ENCODE measurements around the gene RMI2. TPM values are rescaled to one million over a fixed set of nuclear protein-coding genes. Genes with fewer than 3 reads are reported as not detected.

Gene RMI2
- polyA plus RNA-seq (2011; rRNA removed) (20.3 and 24.2 TPM in 2 replicates), polyA plus RNA-seq (2017; fragmentation: RNase III; extraction: RNeasy Plus Mini Kit Qiagen cat#74134 plus additional on column Dnase treatment) (23.3 to 27.7 TPM (median 26.9 TPM) in 3 replicates), polyA minus RNA-seq (2011; rRNA and poly(A)+ RNA removed) (5.7 and 7.2 TPM in 2 replicates)
- 26.4 and 29.5 TPM in 2 replicates for polyA plus RNA-seq (2012; cell fraction: cytosol; rRNA removed)
- polyA plus RNA-seq (2012; cell fraction: nucleus; rRNA removed), result 11.5 and 15.5 TPM in 2 replicates

GRCh38 chr16:11345040-11345862 is at the start of gene RMI2:
RMI2 (plus strand) TSS chr16:11345459; CDS start chr16:11345472, 13 bp downstream.
- WGBS (ENCODE audit: missing lambda C conversion rate), result 1% methylated on average over 66 of the region's 82 CpGs
- peak within 1 kb of the TSS; percentile 99 for H3K4me2 ChIP-seq
- ChIA-PET CTCF (interaction anchor here (0.7 to 2.3 kb wide), 3 partner anchors 89 to 381 kb away, joined by 3 to 11 read pairs (median 5); partner anchors contain the start of gene SOCS1), POLR2A (interaction anchor here (1.9 kb wide), 1 partner anchor 90 kb away, joined by 5 read pairs; the partner anchor contains the start of gene SOCS1)
- DNase-seq (ENCODE audit: low read depth in 1 of 2, low spot score in 1 of 2) (peak; percentile 96 to 99), FAIRE-seq (no peak), ATAC-seq (peak; percentile 99)
- H3K27ac ChIP-seq, result peak within 1 kb of the TSS; percentile 80 to 93
- peaks cover 10% of the 10 kb centered on the region for H3K4me1 ChIP-seq
- H3K4me3 ChIP-seq, result peak within 1 kb of the TSS; percentile 86
- H3K9me3 ChIP-seq, result no peaks in the 10 kb centered on the region
- TF ChIP-seq RNF2 (IDR thresholded peaks at IDR 0.05; ENCODE audit: borderline replicate concordance, low read depth) (no peak), ESRRA (IDR thresholded peaks at IDR 0.05; ENCODE audit: borderline replicate concordance, low read length) (no peak), JUNB (IDR thresholded peaks at IDR 0.05) (no peak), MAX (IDR thresholded peaks at IDR 0.05) (peak; percentile 92), PBX3 (IDR thresholded peaks at IDR 0.05) (peak; percentile 87), TP53 (CRISPR knock-in tag; IDR thresholded peaks at IDR 0.05) (peak; percentile 70; the same call in 1 of the 2 replicates), POLR2A (IDR thresholded peaks at IDR 0.05; ENCODE audit: low read length) (peak; percentile 35; the same call in 1 of the 2 replicates), MAZ (IDR thresholded peaks at IDR 0.05; ENCODE audit: borderline replicate concordance, low read depth, low read length) (no peak), RARB (CRISPR knock-in tag; IDR thresholded peaks at IDR 0.05) (no peak), ELK1 (IDR thresholded peaks at IDR 0.05; ENCODE audit: low read depth, low read length) (no peak), BHLHE40 (IDR thresholded peaks at IDR 0.05; ENCODE audit: low read depth, low read length) (no peak), POLR2AphosphoS2 (conservative IDR thresholded peaks at IDR 0.05; ENCODE audit: low read length) (no peak)
- TF ChIP-seq, protein P1, sequence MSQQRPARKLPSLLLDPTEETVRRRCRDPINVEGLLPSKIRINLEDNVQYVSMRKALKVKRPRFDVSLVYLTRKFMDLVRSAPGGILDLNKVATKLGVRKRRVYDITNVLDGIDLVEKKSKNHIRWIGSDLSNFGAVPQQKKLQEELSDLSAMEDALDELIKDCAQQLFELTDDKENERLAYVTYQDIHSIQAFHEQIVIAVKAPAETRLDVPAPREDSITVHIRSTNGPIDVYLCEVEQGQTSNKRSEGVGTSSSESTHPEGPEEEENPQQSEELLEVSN (IDR thresholded peaks at IDR 0.05; ENCODE audit: borderline replicate concordance, low read depth), result peak; percentile 98

DNA sequence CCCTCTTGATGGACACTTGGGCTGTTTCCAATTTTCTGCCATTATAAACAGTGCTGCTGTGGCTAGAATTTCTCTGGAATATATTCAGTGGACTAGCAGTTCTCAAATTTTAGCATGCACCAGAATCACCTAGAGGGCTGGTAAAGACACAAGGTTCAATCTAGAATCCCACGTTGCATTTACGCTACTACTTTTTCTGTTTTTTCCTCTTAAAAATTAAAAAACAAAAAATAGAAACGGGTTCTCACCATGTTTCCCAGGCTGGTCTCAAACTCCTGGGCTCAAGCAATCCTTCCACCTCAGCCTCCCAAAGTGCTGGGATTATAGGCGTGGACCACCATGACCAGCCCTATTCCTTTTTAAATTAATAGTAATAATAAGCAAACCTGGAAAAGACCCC is 49.6 kb upstream of the RMI2 start:
- FAIRE-seq (no peak), DNase-seq (ENCODE audit: low read depth in 1 of 2, low spot score in 1 of 2) (no peak), ATAC-seq (no peak)
- no peaks in the 10 kb centered on the region for H3K9me3 ChIP-seq
- TF ChIP-seq, protein P2, sequence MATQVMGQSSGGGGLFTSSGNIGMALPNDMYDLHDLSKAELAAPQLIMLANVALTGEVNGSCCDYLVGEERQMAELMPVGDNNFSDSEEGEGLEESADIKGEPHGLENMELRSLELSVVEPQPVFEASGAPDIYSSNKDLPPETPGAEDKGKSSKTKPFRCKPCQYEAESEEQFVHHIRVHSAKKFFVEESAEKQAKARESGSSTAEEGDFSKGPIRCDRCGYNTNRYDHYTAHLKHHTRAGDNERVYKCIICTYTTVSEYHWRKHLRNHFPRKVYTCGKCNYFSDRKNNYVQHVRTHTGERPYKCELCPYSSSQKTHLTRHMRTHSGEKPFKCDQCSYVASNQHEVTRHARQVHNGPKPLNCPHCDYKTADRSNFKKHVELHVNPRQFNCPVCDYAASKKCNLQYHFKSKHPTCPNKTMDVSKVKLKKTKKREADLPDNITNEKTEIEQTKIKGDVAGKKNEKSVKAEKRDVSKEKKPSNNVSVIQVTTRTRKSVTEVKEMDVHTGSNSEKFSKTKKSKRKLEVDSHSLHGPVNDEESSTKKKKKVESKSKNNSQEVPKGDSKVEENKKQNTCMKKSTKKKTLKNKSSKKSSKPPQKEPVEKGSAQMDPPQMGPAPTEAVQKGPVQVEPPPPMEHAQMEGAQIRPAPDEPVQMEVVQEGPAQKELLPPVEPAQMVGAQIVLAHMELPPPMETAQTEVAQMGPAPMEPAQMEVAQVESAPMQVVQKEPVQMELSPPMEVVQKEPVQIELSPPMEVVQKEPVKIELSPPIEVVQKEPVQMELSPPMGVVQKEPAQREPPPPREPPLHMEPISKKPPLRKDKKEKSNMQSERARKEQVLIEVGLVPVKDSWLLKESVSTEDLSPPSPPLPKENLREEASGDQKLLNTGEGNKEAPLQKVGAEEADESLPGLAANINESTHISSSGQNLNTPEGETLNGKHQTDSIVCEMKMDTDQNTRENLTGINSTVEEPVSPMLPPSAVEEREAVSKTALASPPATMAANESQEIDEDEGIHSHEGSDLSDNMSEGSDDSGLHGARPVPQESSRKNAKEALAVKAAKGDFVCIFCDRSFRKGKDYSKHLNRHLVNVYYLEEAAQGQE (IDR thresholded peaks at IDR 0.05), result no peak
- TF ChIP-seq FOXS1 (CRISPR knock-in tag; IDR thresholded peaks at IDR 0.05) (no peak), MYC (IDR thresholded peaks at IDR 0.05; ENCODE audit: borderline replicate concordance, low read length) (no peak), CHD4 (IDR thresholded peaks at IDR 0.05; ENCODE audit: borderline replicate concordance) (no peak), ESRRA (IDR thresholded peaks at IDR 0.05; ENCODE audit: borderline replicate concordance, low read length) (no peak), MAZ (IDR thresholded peaks at IDR 0.05; ENCODE audit: borderline replicate concordance, low read depth, low read length) (no peak), MAX (IDR thresholded peaks at IDR 0.05) (no peak), POLR2A (IDR thresholded peaks at IDR 0.05; ENCODE audit: low read length) (no peak), POLR2AphosphoS2 (conservative IDR thresholded peaks at IDR 0.05; ENCODE audit: low read length) (no peak), BHLHE40 (IDR thresholded peaks at IDR 0.05; ENCODE audit: low read depth, low read length) (no peak), CHD2 (IDR thresholded peaks at IDR 0.05; ENCODE audit: low read length, partially characterized antibody) (no peak), RFX5 (IDR thresholded peaks at IDR 0.05) (no peak), NR3C1 (IDR thresholded peaks at IDR 0.05) (no peak), HDAC2 (IDR thresholded peaks at IDR 0.05) (no peak), BCL3 (IDR thresholded peaks at IDR 0.05) (no peak)
- TF ChIP-seq, protein P3, sequence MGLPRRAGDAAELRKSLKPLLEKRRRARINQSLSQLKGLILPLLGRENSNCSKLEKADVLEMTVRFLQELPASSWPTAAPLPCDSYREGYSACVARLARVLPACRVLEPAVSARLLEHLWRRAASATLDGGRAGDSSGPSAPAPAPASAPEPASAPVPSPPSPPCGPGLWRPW (IDR thresholded peaks at IDR 0.05), result no peak
- H3K4me2 ChIP-seq, result no peak overlapping the region
- H3K4me1 ChIP-seq, result no peaks in the 10 kb centered on the region
- no peak overlapping the region for H3K4me3 ChIP-seq
- ChIA-PET CTCF (no interaction called here), POLR2A (no interaction called here)
- H3K27ac ChIP-seq, result no peak overlapping the region
- 84% methylated on average over 4 of the region's 4 CpGs for WGBS (ENCODE audit: missing lambda C conversion rate)
